WERI-Rb-1 (cell line): ENCODE data around the gene TNC.

Experiments used
- DNase-seq: peaks from one replicate; pipeline ENCODE4 v3.0.0-alpha.2; 2020
- H3K27ac ChIP-seq: fragments of 250-450 bp; sonication (Bioruptor Pico); 2 replicates; pipeline ENCODE4 v1.5.1; 2020; ENCODE audit warnings: mild to moderate bottlenecking, moderate library complexity
- H3K27me3 ChIP-seq: fragments of 250-450 bp; sonication (Bioruptor Pico); 2 replicates; pipeline ENCODE4 v1.5.1; 2021; ENCODE audit warnings: mild to moderate bottlenecking, low read depth, moderate library complexity; ENCODE audit not compliant: insufficient read depth, severe bottlenecking
- H3K36me3 ChIP-seq: fragments of 250-450 bp; sonication (Bioruptor Pico); 2 replicates; pipeline ENCODE4 v1.5.1; 2020; ENCODE audit warnings: mild to moderate bottlenecking, moderate library complexity
- H3K4me3 ChIP-seq: 2 replicates; pipeline ENCODE4 v1.5.1; 2011; ENCODE audit warnings: low read depth, mild to moderate bottlenecking, control low read depth, low read length
- H3K9me3 ChIP-seq: fragments of 250-450 bp; sonication (Bioruptor Pico); 2 replicates; pipeline ENCODE4 v1.5.1; 2021; ENCODE audit warnings: mild to moderate bottlenecking, moderate library complexity; ENCODE audit not compliant: severe bottlenecking
- CTCF ChIP-seq: IDR thresholded peaks from 2 replicates; pipeline ENCODE4 v1.5.1; 2011; ENCODE audit warnings: low read depth, mild to moderate bottlenecking, control low read depth, inconsistent platforms, low read length

The TNC gene

GRCh38 chr9:115030006-115030405 is 88.0 kb downstream of the TNC start:
- Histone ChIP-seq H3K27me3 (no peaks in the 10 kb centered on the region), H3K27ac (no peak overlapping the region)
- no peak for DNase-seq

GRCh38 chr9:115025721-115026120 is 92.2 kb downstream of the TNC start:
- no peak for TF ChIP-seq CTCF
- DNase-seq, result no peak

More at GRCh38 chr9:115030006-115030405, 88.0 kb downstream of the TNC start:
- no peak overlapping the region for H3K4me3 ChIP-seq
- no peak for TF ChIP-seq CTCF
- no peaks in the 10 kb centered on the region for H3K9me3 ChIP-seq
- peaks cover 2% of the 10 kb centered on the region for H3K36me3 ChIP-seq

GRCh38 chr9:115024925-115025535 is 92.9 kb downstream of the TNC start:
- Histone ChIP-seq H3K36me3 (peaks cover 7% of the 10 kb centered on the region), H3K27ac (no peak overlapping the region), H3K9me3 (no peaks in the 10 kb centered on the region), H3K4me3 (no peak overlapping the region), H3K27me3 (no peaks in the 10 kb centered on the region)
- TF ChIP-seq CTCF, result no peak
- DNase-seq, result no peak

More at GRCh38 chr9:115025721-115026120, 92.2 kb downstream of the TNC start:
- Histone ChIP-seq H3K9me3 (no peaks in the 10 kb centered on the region), H3K4me3 (no peak overlapping the region), H3K27me3 (no peaks in the 10 kb centered on the region), H3K27ac (no peak overlapping the region), H3K36me3 (peaks cover 7% of the 10 kb centered on the region)

- no peak for DNase-seq
- H3K27ac ChIP-seq, result no peak overlapping the region
- no peaks in the 10 kb centered on the region for H3K27me3 ChIP-seq
- no peak for TF ChIP-seq CTCF
- H3K9me3 ChIP-seq, result no peaks in the 10 kb centered on the region
- peaks cover 7% of the 10 kb centered on the region for H3K36me3 ChIP-seq
- no peak overlapping the region for H3K4me3 ChIP-seq
Observed at GRCh38 chr9:115022760-115023434, 95.1 kb downstream of the TNC start.

- Histone ChIP-seq H3K36me3 (peaks cover 5% of the 10 kb centered on the region; the same call in 1 of the 2 replicates), H3K27ac (no peak overlapping the region), H3K27me3 (no peaks in the 10 kb centered on the region), H3K4me3 (no peak overlapping the region), H3K9me3 (no peaks in the 10 kb centered on the region)
- DNase-seq, result no peak
- no peak for TF ChIP-seq CTCF
Observed at GRCh38 chr9:115018547-115019435, 99.2 kb downstream of the TNC start.
